GM12874 (cell line): Measurements from ENCODE around the gene POLR1F.

ENCODE experiments used
- TF ChIP-seq, protein P1 (sequence below): IDR thresholded peaks from 2 replicates; pipeline ENCODE4 v1.5.1; 2011; ENCODE audit warnings: low read depth, mild to moderate bottlenecking, control low read depth, low read length, moderate library complexity; ENCODE audit not compliant: insufficient read depth

POLR1F gene

DNA sequence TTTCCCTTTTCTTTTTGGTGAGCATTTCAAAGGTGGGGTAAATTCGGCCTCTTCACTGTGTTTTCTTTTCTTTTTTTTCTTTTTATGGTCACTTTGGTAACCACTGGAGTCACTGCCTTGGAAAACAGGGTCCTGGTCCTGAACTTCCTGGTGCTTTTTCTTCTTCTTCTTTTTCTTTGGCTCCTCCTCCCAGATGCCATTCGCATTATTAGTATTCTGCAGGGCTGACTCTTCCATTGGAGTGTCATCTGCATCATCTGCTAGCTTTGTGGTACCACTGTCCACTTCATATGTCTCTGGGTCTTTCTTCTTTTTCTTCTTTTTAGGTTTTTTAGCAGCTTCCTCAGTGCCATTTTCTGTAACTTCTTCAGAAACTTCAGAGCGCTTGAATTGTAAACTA is 10.5 kb downstream of the POLR1F start:
- TF ChIP-seq, protein P1, sequence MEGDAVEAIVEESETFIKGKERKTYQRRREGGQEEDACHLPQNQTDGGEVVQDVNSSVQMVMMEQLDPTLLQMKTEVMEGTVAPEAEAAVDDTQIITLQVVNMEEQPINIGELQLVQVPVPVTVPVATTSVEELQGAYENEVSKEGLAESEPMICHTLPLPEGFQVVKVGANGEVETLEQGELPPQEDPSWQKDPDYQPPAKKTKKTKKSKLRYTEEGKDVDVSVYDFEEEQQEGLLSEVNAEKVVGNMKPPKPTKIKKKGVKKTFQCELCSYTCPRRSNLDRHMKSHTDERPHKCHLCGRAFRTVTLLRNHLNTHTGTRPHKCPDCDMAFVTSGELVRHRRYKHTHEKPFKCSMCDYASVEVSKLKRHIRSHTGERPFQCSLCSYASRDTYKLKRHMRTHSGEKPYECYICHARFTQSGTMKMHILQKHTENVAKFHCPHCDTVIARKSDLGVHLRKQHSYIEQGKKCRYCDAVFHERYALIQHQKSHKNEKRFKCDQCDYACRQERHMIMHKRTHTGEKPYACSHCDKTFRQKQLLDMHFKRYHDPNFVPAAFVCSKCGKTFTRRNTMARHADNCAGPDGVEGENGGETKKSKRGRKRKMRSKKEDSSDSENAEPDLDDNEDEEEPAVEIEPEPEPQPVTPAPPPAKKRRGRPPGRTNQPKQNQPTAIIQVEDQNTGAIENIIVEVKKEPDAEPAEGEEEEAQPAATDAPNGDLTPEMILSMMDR = no peak

DNA sequence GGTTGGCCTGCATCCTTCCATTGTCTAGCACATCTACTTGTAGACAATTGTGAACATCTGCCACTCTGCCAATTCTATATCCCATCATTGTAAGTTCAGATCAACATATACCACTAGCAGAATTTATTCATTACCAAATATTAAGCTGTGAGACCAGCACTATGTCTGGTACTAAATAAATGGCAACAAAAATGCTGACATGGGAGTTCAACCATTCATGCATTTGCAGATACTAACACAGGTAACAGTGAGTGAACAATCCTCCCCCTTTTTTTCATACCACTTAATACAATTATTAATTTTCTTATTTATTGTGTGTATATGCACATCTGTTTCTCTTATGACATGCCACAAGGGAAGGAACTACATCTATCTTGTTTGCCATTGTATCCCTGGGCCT is 11.9 kb downstream of the POLR1F start:
- TF ChIP-seq, protein P1 = no peak

DNA sequence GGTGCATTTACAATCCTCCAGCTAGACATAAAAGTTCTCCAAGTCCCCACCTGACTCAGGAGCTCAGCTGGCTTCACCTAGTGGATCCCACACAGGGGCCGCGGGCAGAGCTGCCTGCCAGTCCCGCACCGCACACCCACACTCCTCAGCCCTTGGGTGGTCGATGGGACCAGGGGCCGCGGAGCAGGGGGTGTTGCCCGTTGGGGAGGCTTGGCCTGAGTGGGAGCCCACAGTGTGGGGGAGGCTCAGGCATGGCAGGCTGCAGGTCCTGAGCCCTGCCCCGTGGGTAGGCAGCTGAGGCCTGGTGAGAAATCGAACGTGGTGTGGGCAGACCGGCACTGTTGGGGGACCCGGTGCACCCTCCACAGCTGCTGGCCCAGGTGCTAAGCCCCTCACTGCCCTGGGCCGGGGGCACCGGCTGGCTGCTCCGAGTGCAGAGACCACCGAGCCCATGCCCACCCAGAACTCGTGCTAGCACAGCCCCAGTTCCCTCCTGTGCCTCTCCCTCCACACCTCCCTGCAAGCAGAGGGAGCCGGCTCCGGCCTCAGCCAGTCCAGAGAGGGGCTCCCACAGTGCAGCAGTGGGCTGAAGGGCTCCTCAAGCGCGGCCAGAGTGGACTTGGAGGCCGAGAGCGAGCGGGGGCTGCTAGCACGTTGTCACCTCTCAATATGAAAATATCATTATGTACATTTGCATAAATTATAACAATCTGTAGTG is 16.6 kb downstream of the POLR1F start:
- TF ChIP-seq, protein P1 = no peak

DNA sequence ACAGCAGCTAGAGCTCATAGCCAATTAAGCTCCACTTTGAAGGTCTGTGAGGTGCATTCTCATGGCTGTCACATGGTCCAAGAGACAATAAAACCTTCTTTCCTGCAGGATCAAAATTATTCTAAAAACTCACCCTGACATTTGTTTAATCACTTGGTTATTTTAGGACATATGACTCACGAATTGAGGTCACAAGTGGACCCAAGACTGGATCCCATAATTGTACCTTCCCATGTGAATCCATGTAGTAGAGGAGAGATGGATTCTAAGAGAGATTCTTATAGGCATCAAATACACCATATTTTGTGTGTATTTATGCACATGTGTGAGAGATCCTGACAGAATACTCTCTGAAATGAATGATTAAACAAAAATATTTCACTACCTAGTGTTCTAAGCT is 18.1 kb downstream of the POLR1F start:
- TF ChIP-seq, protein P1 = no peak

DNA sequence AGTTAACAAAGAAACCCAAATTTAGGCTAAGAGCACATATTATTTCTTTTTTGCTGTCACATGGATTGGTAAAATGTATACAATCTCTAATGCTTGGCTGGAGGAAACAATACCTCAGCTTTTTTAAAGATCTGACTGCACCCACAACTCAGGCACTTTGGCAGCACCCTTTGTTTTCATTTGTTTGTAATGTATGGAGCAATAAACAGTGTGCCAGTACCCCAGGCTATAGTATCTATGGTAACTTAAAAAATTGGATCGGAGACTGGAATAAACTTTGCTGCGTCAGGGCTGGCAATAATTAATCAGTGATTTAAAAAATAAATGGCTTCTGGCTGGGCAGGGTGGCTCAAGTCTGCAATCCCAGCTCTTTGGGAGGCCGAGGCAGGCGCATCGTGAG is 27.2 kb downstream of the POLR1F start:
- TF ChIP-seq, protein P1 = no peak

DNA sequence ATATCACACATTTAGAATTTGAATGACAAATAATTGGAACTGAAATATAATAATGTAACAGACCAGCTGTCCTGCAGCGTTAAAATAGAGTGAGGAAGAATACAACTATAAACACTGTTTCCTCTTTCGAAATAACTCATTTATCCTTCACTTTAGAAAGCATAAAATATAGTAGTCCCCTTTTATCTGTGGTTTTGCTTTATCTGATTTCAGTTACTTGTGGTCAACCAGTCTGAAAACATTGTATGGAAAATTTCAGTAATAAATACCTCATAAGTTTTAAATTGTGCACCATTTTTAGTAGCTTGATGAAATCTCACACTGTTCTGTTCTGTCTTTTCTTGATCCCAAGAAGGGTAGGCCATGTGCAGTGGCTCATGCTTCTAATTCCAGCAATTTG is 31.7 kb downstream of the POLR1F start:
- TF ChIP-seq, protein P1 = no peak

DNA sequence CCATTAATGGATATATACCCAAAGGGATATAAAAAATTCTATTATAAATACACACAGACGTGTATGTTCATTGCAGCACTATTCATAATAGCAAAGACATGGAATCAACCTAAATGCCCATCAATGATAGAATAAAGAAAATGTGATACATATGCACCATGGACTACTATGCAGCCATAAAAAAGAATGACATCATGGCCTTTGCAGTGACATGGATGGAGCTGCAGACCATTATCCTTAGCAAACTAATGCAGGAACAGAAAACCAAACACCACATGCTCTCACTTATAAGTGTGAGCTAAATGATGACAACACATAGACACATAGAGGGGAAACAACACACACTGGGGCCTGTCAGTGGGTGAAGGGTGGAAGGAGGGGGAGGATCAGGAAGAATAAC is 33.0 kb downstream of the POLR1F start:
- TF ChIP-seq, protein P1 = no peak
